Cerebellar cortex (tissue), 1 donor: ENCODE measurements around the gene ADORA1.

Source experiments
- DNase-seq: peaks from one replicate; pipeline ENCODE4 v3.0.0-alpha.2; 2015; ENCODE audit warnings: low spot score

ADORA1 gene

GRCh38 chr1:203093754-203094410 is 33.6 kb upstream of the ADORA1 start:
- no peak for DNase-seq

- no peak for DNase-seq
These were observed 32.4 kb upstream of the ADORA1 start for GRCh38 chr1:203095061-203095690.

- no peak for DNase-seq
These were observed 31.0 kb upstream of the ADORA1 start for GRCh38 chr1:203096566-203096965.

- no peak for DNase-seq
These were observed 30.5 kb upstream of the ADORA1 start for GRCh38 chr1:203097001-203097400.

GRCh38 chr1:203098445-203098844 is 29.1 kb upstream of the ADORA1 start:
- DNase-seq = no peak

- no peak for DNase-seq
These were observed 28.5 kb upstream of the ADORA1 start for GRCh38 chr1:203098914-203099520.

- DNase-seq = peak; percentile 86
These were observed 27.6 kb upstream of the ADORA1 start for GRCh38 chr1:203099805-203100515.

- DNase-seq = no peak
These were observed 27.0 kb upstream of the ADORA1 start for GRCh38 chr1:203100516-203100869.

- DNase-seq = peak; percentile 80
These were observed 25.5 kb upstream of the ADORA1 start for GRCh38 chr1:203101813-203102634.

- peak; percentile 83 for DNase-seq
These were observed 24.3 kb upstream of the ADORA1 start for GRCh38 chr1:203103216-203103615.

GRCh38 chr1:203103829-203104495 is 23.6 kb upstream of the ADORA1 start:
- DNase-seq = no peak

GRCh38 chr1:203104789-203105390 is 22.6 kb upstream of the ADORA1 start:
- no peak for DNase-seq

- no peak for DNase-seq
These were observed 15.1 kb upstream of the ADORA1 start for GRCh38 chr1:203112475-203112874.

GRCh38 chr1:203113308-203113707 is 14.2 kb upstream of the ADORA1 start:
- no peak for DNase-seq

GRCh38 chr1:203114202-203114601 is 13.3 kb upstream of the ADORA1 start:
- no peak for DNase-seq

GRCh38 chr1:203116091-203116820 is 11.3 kb upstream of the ADORA1 start:
- DNase-seq = no peak

- peak; percentile 83 for DNase-seq
These were observed 9.6 kb upstream of the ADORA1 start for GRCh38 chr1:203117611-203118575.

GRCh38 chr1:203120325-203121153 is 7.0 kb upstream of the ADORA1 start:
- no peak for DNase-seq
